Neutrophil (primary cell): ENCODE measurements around the gene OSBPL8.
"Not testable (repeated sequence)": the region's sequence is repeated elsewhere in the genome, so short reads cannot be mapped to it uniquely, and the experiment has no call there.

Experiments used
- H3K27ac ChIP-seq: fragments of 200-600 bp; sonication (generic); 2 replicates; pipeline ENCODE4 v1.5.1; 2016; ENCODE audit warnings: mild to moderate bottlenecking, moderate library complexity
- H3K27me3 ChIP-seq: fragments of 200-600 bp; sonication (generic); 2 replicates; pipeline ENCODE4 v1.6.0; 2016; ENCODE audit warnings: mild to moderate bottlenecking
- H3K36me3 ChIP-seq: fragments of 200-600 bp; sonication (generic); 2 replicates; pipeline ENCODE4 v1.5.1; 2017
- H3K4me1 ChIP-seq, 2 experiments: fragments of 200-600 bp in 1 of 2; sonication (generic) in 1 of 2; 1 replicate in 1 of 2; 2 replicates in 1 of 2; pipeline versions ENCODE4 v1.5.1 to v1.6.1; 2013 to 2016; ENCODE audit warnings: low read depth in 1 of 2, low read length in 1 of 2, mild to moderate bottlenecking in 1 of 2, moderate library complexity in 1 of 2; ENCODE audit not compliant: control insufficient read depth in 1 of 2, insufficient read depth in 1 of 2
- H3K4me3 ChIP-seq, 2 experiments: fragments of 200-600 bp in 1 of 2; sonication (generic) in 1 of 2; 1 replicate in 1 of 2; 2 replicates in 1 of 2; pipeline ENCODE4 v1.5.1; 2013 to 2016; ENCODE audit warnings: low read depth in 1 of 2, low read length in 1 of 2, mild to moderate bottlenecking in 1 of 2, moderate library complexity in 1 of 2
- H3K9me3 ChIP-seq: fragments of 200-600 bp; sonication (generic); 2 replicates; pipeline ENCODE4 v1.5.1; 2016
- TF ChIP-seq, protein P1 (sequence below): fragments of 200-600 bp; sonication (generic); IDR thresholded peaks from 2 replicates; pipeline ENCODE4 v1.5.1; 2016; ENCODE audit warnings: antibody characterized with exemption

Gene OSBPL8

DNA sequence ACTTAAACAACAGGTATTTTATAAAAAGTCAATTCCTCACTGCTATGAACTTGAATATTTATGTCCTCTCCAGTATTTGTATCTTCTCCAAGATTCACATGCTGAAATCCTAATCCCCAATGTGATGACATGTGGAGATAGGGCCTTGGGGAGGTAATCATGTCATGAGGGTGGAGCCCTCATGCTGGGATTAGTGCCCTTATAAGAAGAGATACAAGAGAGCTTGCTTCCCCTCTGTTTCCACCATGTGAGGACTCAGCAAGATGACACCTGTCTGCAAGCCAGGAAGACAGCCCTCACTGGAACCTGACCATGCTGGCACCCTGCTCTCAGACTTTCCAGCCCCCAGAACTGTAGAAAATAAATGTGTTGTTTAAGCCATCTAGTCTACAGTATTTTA is 36.2 kb downstream of the OSBPL8 start:
- H3K9me3 ChIP-seq, result no peaks in the 10 kb centered on the region
- H3K27ac ChIP-seq, result peak overlapping the region; percentile 25
- TF ChIP-seq, protein P1, sequence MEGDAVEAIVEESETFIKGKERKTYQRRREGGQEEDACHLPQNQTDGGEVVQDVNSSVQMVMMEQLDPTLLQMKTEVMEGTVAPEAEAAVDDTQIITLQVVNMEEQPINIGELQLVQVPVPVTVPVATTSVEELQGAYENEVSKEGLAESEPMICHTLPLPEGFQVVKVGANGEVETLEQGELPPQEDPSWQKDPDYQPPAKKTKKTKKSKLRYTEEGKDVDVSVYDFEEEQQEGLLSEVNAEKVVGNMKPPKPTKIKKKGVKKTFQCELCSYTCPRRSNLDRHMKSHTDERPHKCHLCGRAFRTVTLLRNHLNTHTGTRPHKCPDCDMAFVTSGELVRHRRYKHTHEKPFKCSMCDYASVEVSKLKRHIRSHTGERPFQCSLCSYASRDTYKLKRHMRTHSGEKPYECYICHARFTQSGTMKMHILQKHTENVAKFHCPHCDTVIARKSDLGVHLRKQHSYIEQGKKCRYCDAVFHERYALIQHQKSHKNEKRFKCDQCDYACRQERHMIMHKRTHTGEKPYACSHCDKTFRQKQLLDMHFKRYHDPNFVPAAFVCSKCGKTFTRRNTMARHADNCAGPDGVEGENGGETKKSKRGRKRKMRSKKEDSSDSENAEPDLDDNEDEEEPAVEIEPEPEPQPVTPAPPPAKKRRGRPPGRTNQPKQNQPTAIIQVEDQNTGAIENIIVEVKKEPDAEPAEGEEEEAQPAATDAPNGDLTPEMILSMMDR, result no peak
- H3K4me3 ChIP-seq, result no peak overlapping the region
- H3K36me3 ChIP-seq, result peaks cover 5% of the 10 kb centered on the region
- peaks cover 36 to 45% of the 10 kb centered on the region in 2 experiments for H3K4me1 ChIP-seq
- no peaks in the 10 kb centered on the region for H3K27me3 ChIP-seq

DNA sequence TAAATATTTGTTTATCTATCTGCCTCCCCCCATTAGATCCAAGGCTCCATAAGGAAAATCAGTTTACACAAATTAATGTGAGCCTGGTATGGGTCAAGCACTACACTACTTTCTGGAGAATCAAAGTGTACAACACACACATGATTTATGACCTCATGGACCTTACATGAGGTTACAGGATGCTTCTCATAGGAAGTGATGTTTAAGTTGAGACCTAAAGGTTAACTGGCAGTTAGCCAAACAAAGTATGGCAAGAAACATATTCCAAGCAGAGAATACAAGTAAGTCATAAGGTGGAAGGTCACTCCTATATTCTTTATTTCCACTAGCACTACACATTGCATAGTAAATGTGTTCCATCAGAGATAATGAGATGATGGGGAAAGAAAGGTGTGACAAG is 39.2 kb downstream of the OSBPL8 start:
- peaks cover 57 to 65% of the 10 kb centered on the region in 2 experiments for H3K4me1 ChIP-seq
- TF ChIP-seq, protein P1, result no peak
- no peaks in the 10 kb centered on the region for H3K9me3 ChIP-seq
- no peaks in the 10 kb centered on the region for H3K36me3 ChIP-seq
- peak overlapping the region in 1 of 2 experiments; percentile 53 for H3K4me3 ChIP-seq
- H3K27ac ChIP-seq, result peak overlapping the region; percentile 90
- H3K27me3 ChIP-seq, result no peaks in the 10 kb centered on the region

DNA sequence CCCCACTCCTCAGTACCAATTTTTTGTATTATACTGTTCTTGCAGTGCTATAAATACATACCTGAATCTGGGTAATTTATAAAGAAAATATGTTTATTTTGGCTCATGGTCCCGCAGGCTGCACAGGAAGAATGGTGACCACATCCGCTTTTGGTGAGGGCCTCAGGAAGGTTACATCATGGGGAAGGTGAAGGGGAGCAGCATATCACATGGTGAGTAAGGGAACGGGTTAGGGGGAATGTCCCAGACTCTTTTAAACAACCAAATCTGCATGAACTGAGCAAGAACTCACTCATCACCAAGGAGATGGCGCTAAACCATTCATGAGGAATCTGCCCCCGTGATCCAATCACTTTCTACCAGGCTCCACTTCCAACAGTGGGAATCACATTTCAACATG is 40.0 kb downstream of the OSBPL8 start:
- Histone ChIP-seq H3K27ac (peak overlapping the region; percentile 90), H3K4me3 (peak overlapping the region; percentile 53 to 54), H3K36me3 (no peaks in the 10 kb centered on the region), H3K9me3 (no peaks in the 10 kb centered on the region), H3K27me3 (no peaks in the 10 kb centered on the region), H3K4me1 (peaks cover 65 to 73% of the 10 kb centered on the region in 2 experiments)
- TF ChIP-seq, protein P1, result no peak

DNA sequence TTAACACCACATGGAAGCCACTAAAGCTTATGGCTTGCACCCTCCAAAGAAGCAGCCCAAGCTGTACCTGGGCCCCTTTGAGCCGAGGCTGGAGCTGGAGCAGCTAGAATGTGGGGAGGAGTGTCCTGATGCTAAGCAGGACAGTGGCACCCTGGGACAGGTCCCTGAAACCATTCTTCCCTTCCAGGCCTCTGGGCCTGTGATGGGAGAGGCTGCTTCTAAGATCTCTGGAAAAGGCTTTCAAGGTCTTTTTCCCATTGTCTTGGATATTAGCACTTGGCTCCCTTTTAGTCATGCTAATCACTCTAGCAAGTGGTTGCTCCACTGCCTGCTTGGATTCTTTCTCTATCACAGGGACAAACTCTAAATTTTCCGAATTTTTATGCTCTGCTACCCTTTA is 40.9 kb downstream of the OSBPL8 start:
- Histone ChIP-seq H3K4me3 (peak overlapping the region; percentile 53 to 54), H3K36me3 (no peaks in the 10 kb centered on the region), H3K9me3 (no peaks in the 10 kb centered on the region), H3K27ac (peak overlapping the region; percentile 90), H3K27me3 (no peaks in the 10 kb centered on the region), H3K4me1 (peaks cover 67 to 76% of the 10 kb centered on the region in 2 experiments)
- TF ChIP-seq, protein P1, result no peak

DNA sequence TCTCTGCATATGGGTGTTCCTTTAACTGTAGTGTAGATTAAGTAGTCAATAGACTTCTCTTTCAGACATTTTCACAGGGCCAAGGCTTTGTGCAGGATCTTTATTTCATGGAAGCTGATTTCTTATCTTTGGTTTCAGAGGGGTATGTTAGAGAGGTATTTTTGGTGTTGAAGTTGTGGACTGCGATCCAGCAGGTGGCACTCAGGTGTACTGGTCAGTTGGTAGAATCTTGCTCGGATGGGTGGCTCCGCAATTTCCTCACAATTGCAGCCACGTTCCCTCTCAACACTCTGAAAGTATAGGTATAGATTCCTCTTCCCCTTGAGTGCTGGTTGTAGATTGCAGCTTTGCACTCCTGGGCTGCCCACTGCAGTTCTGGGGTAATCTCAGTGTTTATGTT is 44.3 kb downstream of the OSBPL8 start:
- Histone ChIP-seq H3K27me3 (no peaks in the 10 kb centered on the region), H3K27ac (peak overlapping the region; percentile 67), H3K36me3 (no peaks in the 10 kb centered on the region), H3K4me3 (no peak overlapping the region), H3K4me1 (peaks cover 50 to 56% of the 10 kb centered on the region in 2 experiments), H3K9me3 (no peaks in the 10 kb centered on the region)
- TF ChIP-seq, protein P1, result no peak

DNA sequence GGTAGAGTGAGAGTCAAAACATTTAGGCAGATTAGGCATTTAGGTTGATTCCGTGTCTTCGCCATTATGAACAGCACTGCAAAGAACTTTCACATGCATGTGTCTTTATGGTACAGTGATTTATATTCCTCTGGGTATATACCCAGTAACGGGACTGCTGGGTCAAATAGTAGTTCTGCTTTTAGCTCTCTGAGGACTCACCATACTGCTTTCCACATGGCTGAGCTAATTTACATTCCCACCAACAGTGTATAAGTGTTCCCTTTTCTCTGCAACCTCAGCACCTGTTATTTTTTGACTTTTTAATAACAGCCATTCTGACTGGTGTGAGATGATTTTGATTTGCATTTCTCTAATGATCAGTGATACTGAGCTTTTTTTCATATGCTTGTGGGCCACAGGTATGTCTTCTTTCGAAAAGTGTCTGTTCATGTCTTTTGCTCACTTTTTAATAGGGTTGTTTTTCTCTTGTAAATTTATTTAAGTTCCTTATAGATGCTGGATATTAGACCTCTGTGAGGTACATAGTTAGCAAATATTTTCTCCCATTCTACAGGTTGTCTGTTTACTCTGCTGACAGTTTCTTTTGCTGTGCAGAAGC is 48.4 kb downstream of the OSBPL8 start:
- H3K4me1 ChIP-seq, result peaks cover 19 to 24% of the 10 kb centered on the region in 2 experiments
- not testable (repeated sequence) for H3K4me3 ChIP-seq, H3K36me3 ChIP-seq

More for the DNA sequence above, 48.4 kb downstream of the OSBPL8 start:
- H3K9me3 ChIP-seq, H3K27me3 ChIP-seq: not testable (repeated sequence)
- peak overlapping the region; percentile 37 for H3K27ac ChIP-seq
